ENCODE data around the gene IL10RA. TPM values are rescaled to one million over a fixed set of nuclear protein-coding genes. Genes with fewer than 3 reads are reported as not detected.
"Not testable (repeated sequence)": the region's sequence is repeated elsewhere in the genome, so short reads cannot be mapped to it uniquely, and the experiment has no call there.

The IL10RA gene
- total RNA-seq (2014; rRNA removed; shearing (Covaris generic)): 0.12 TPM in 1 of 2 replicates, not detected in the other

GRCh38 chr11:117985953-117986887 is at the start of gene IL10RA:
TSS of gene IL10RA (plus strand) at chr11:117986394. CDS start at chr11:117986468, 74 bp downstream.
- DNase-seq (ENCODE audit: low read depth): peak; percentile 30

DNA sequence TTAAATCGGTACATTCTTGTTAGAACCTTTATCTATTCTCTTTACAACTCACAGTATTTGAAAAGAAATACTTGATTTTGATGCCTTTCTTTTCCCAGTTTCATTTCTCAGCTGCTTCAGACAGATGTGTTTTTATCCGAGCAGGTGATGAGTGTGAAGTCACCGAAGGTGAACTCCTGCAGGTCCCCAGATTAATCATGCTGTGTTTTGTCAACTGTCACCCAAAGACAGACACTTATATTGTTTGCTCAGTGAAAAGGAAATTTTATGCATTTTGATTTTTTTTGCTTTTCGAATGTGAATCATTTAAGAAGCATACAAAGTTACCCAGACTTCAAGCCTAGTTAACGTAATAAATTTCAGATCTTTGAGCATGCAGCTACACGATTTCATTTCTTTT is 49.2 kb upstream of the IL10RA start:
- DNase-seq (ENCODE audit: low read depth): no peak

- no peak for DNase-seq (ENCODE audit: low read depth)
Observed at GRCh38 chr11:117940736-117941135, 45.5 kb upstream of the IL10RA start.

DNA sequence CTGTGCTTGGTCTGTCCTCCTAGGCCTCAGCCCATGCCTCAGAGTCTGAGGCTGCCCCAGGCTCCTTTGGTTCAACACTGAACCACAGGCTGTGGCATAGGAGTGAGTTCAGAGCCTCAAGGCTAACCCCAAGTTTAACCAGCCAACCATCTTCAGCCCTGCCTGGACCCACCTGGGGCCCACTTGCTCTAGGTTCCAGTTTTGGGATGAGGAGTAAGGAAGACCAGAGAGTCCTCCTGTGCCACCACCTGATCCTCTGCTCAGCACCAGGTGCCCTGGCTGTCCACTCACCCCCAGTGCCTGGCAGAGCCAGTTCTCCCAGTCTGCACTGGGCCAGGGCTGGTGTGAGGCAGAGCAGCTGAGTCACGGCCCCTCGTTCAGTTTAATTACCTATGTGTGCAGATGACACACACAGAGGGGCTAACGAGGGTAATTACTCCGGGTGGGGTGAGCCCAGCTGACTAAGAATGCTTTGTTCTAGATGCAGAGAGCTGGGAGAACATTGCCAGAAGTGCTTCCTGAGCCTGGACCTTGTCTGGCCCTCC is 45.0 kb upstream of the IL10RA start:
- DNase-seq (ENCODE audit: low read depth): peak; percentile 34

DNA sequence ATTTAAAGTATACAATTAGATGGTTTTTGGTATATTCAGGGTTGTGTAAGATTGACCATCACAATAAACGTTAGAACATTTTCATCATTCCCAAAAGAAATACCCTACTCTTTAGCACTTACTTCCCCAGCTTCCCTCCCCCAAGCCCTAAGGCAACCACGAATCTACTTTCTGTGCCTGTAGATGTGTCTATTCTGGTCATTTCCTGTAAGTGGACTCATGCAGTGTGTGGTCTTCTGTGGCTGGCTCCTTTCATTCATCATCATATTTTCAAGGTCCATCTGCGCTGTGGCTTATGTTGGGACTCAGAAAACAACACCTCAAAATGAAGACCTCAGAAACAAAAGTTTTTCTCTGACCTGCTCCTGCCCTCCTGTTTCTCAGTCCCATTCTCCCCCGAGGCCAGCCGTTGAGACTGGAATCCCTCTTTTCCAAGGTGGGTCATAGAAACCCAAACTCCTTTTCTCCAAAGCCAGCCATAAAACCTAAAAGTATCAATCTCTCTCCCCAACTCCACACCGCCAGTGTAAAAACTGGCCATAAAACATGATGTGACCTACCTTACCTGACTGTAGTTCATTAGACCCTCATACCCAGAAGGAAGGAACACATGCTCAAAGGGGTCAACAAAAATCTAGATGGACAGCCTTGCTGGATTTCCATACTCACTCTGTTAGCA is 44.1 kb upstream of the IL10RA start:
- DNase-seq (ENCODE audit: low read depth): peak; percentile 47

GRCh38 chr11:117944554-117944953 is 41.6 kb upstream of the IL10RA start:
- DNase-seq (ENCODE audit: low read depth): no peak

DNA sequence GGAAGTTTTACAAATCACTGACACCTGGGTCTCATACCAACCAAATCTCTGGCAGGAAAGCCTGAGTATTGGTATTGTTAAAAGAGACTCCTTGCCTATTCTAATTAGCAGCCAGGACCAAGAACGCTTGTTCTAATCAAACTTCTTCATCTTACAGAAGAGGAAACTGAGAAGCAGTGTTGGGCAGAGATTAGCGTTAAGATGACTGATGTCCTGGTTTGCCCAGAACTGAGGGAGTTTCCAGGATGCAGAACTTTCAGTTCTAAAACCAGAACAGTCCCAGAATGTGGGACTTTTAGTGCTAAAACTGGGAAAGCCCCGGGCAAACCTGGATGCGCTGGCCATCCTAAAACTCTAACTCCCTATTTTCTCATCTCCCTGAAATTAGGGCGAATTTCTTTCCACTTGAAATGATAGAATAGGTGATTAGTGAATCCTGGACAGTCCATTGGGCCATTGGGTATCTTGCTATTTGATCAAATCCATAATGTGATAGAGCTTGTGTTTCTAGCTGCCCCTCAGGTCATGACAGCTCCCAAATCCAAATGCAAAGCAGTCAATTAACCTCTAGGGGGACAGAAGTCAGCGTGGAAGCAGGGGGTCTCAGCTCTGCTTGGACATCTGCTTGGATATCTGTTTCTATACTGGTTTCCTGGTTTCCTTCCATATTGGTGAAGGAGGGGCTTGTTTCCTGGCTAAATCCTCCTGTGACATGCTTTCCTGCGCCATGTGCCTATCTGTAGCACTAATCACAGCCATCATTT is 41.0 kb upstream of the IL10RA start:
- DNase-seq (ENCODE audit: low read depth): no peak

DNA sequence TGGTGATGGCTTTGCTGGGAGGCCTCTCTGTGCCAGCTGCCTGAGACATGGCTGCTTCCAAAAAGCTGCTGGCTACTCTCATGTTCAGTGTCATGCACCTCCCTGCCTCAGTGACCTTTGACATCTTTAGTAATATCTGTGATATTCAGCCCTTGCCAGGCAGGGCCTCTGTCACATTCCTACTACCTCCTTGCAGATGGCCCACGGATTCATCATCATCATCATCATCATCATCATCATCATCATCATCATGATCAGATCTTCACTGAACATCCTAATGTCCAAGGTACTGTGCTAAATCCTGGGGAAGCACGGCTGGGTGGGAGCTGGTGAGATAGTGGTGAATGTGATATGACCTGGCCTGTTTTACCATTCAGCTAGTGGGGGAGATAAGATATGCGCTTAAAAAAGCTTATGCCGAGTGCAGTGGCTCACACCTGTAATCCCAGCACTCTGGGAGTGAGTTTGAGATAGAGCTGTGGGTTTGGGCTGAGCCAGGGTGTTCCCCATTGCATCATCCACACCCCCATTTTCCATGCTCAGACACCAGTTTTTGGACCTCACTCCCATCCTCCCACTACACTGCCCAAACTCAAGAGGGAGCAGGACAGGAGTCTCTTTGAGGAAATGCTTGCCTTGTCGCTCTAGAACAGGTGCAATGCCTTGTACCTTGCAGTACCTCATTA is 39.9 kb upstream of the IL10RA start:
- DNase-seq (ENCODE audit: low read depth): no peak

- DNase-seq (ENCODE audit: low read depth): peak; percentile 86
Observed at GRCh38 chr11:117946842-117947526, 39.2 kb upstream of the IL10RA start.

- not testable (repeated sequence) for DNase-seq (ENCODE audit: low read depth)
Observed at GRCh38 chr11:117947751-117948150, 38.4 kb upstream of the IL10RA start.

GRCh38 chr11:117948466-117948865 is 37.7 kb upstream of the IL10RA start:
- not testable (repeated sequence) for DNase-seq (ENCODE audit: low read depth)

- no peak for DNase-seq (ENCODE audit: low read depth)
Observed at GRCh38 chr11:117949062-117949461, 37.1 kb upstream of the IL10RA start.

DNA sequence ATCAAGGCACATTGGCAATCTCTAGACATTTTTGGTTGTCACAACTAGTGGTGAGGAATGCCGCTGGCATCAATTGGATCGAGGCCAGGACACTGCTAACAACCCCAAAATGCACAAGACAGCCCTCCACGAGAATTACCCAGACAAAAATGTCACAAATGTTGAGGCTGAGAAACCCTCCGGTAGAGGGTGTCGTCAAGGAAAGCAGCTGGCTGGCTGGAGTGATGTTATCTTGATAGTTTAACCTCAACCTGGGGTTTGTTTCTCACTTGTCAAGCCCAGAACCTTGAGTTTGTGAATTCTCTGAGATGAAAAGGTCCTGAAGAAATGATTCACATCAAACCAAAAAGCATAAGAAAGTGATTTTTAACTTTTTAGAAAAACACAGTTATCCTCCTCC is 35.9 kb upstream of the IL10RA start:
- no peak for DNase-seq (ENCODE audit: low read depth)

GRCh38 chr11:117950993-117951961 is 34.9 kb upstream of the IL10RA start:
- DNase-seq (ENCODE audit: low read depth): no peak

- no peak for DNase-seq (ENCODE audit: low read depth)
Observed at GRCh38 chr11:117953024-117953671, 33.0 kb upstream of the IL10RA start.

DNA sequence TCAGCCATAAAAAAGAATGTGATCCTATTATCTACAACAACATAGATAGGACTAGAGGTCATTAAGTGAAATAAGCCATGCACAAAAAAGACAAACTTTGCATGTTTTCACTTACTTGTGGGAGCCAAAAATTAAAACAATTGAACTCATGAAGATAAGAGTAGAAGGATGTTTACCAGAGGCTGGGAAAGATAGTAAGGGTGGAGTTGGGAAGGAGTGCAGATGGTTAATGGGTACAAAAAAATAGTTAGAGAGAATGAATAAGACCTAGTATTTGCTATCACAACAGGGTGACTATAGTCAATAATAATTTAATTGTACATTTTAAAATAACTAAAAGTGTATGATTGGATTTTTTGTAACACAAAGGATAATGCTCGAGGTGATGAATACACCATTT is 27.2 kb upstream of the IL10RA start:
- no peak for DNase-seq (ENCODE audit: low read depth)

DNA sequence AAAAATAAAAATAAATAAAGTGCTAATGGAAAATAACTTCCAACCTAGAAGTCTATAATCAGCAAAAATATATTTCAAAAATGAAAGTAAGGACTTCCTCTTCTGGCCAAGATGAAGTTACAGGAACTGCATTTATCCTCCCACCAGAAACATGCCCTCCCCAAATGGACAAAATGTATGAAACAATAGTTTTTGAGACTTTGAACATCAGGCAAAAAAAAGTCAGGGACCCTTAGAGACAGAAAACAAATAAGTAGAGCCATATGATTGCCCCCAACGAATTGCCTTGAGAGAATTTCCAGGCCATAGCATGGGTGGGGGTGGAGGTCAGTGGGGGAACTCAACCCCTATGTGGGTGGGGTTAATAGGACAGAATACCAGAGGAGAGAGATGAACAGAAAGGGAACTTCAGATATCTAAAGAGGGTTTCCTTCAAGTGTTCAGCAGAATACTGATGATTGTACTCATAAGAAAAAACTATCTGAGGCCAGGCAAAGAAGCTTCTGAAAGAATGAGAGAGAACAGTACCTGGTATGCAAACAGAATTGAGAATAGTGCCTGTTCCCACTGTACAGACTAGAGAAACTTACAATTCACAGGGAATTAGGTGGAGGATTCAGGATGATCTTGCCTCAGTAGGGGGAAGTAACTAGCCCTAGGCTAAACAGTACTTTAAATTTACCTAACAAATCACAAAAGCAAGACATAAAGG is 26.6 kb upstream of the IL10RA start:
- no peak for DNase-seq (ENCODE audit: low read depth)

DNA sequence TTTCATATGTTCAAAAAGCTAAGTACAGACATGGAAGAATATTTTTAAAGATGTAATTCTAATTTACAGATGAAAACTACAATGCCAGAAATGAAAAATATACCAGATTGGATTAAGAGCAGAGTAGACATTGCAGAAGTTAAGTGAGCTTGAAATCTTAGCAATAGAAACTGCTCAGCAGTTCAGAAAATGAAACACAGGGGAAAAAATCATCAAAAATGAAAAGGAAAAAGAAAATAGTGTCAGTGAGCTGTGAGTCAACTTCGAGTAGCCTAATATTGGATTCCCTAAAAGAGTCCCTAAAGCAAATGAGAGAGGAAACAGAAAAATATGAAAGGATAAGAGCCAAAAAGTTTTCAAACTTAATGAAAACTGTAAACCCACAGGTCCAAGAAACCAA is 25.8 kb upstream of the IL10RA start:
- no peak for DNase-seq (ENCODE audit: low read depth)
